HepG2 (cell line): ENCODE measurements around the gene P3H2. TPM values are rescaled to one million over a fixed set of nuclear protein-coding genes. Genes with fewer than 3 reads are reported as not detected.
A peak's percentile ranks its signal among the peaks of the same experiment; 100 is the strongest.

Experiments used
- ATAC-seq: fragments of 200-7000 bp; cut with Tn5 transposase; 3 replicates; pipeline ENCODE4 v1.9.1; 2020; ENCODE audit warnings: mild to moderate bottlenecking, moderate library complexity
- BruUV-seq: library from RNA; stranded (reverse); fragments of 400-500 nt; replicated peaks from 2 replicates; lab custom pipeline; 2021; lab: Mats Ljungman, UMichigan
- CTCF ChIA-PET: fragments of 300-600 bp; formaldehyde crosslinking; extraction: SDS; loops from one replicate; lab custom pipeline; 2021; ENCODE audit warnings: low total read pairs, inconsistent platforms, low intra/inter-chr PET ratio; lab: Yijun Ruan, JAX
- POLR2A ChIA-PET: fragments of 350-600 bp; sonication (Branson Sonifier 250); formaldehyde crosslinking; loops from one replicate; lab custom pipeline; 2020; ENCODE audit warnings: antibody characterized with exemption, inconsistent platforms; lab: Yijun Ruan, JAX
- DNase-seq: peaks from one replicate; pipeline ENCODE4 v3.0.0-alpha.2; 2015; ENCODE audit warnings: low spot score
- FAIRE-seq: peaks from 3 replicates; lab custom pipeline; 2011; peaks lifted over from hg19 to GRCh38; lab: Jason Lieb, UNC
- H2AFZ ChIP-seq: one replicate; pipeline ENCODE4 v1.6.1; 2011; ENCODE audit warnings: low read length, inconsistent platforms
- H3K27ac ChIP-seq: fragments of 300-600 bp; 3 replicates; pipeline ENCODE4 v1.8.0; 2011; ENCODE audit warnings: mixed run types, mild to moderate bottlenecking, mixed read lengths, low read length, inconsistent platforms; ENCODE audit not compliant: insufficient read depth; ENCODE audit errors: extremely low read length
- H3K27me3 ChIP-seq, 2 experiments: fragments of 200-600 bp in 1 of 2; 2 replicates in 1 of 2; 3 replicates in 1 of 2; pipeline versions ENCODE4 v1.6.0 to v1.8.0; 2011; ENCODE audit warnings: low read length in 2 of 2, mild to moderate bottlenecking in 2 of 2, moderate library complexity in 2 of 2, inconsistent platforms in 1 of 2; ENCODE audit not compliant: insufficient read depth in 2 of 2, control insufficient read depth in 1 of 2
- H3K36me3 ChIP-seq, 2 experiments: fragments of 200-600 bp in 1 of 2; replicated peaks in 1 of 2; 2 replicates in 1 of 2; 3 replicates in 1 of 2; pipeline versions ENCODE4 v1.5.1 to v1.8.0; 2011; ENCODE audit warnings: low read length in 2 of 2, inconsistent platforms in 1 of 2; ENCODE audit not compliant: insufficient read depth in 2 of 2, control insufficient read depth in 1 of 2
- H3K4me1 ChIP-seq: 2 replicates; pipeline ENCODE4 v1.5.1; 2012; ENCODE audit warnings: low read length, inconsistent platforms; ENCODE audit not compliant: insufficient read depth
- H3K4me2 ChIP-seq: 2 replicates; pipeline ENCODE4 v1.6.0; 2011; ENCODE audit warnings: low read depth, low read length, inconsistent platforms
- H3K4me3 ChIP-seq, 3 experiments: fragments of 200-600 bp in 1 of 3; sonication (generic), shearing (Covaris generic) in 1 of 3; replicated peaks in 1 of 3; 2 replicates each; pipeline ENCODE4 v1.5.1; 2011 to 2016; ENCODE audit warnings: low read length in 3 of 3, inconsistent platforms in 2 of 3, low read depth in 2 of 3, mild to moderate bottlenecking in 2 of 3, control low read depth in 1 of 3, mixed read lengths in 1 of 3; ENCODE audit not compliant: insufficient read depth in 1 of 3
- H3K79me2 ChIP-seq: one replicate; pipeline ENCODE4 v1.6.1; 2011; ENCODE audit warnings: low read length, inconsistent platforms; ENCODE audit not compliant: insufficient read depth
- H3K9ac ChIP-seq: 2 replicates; pipeline ENCODE4 v1.6.0; 2011; ENCODE audit warnings: mild to moderate bottlenecking, low read depth, low read length, inconsistent platforms; ENCODE audit not compliant: insufficient read depth
- H3K9me3 ChIP-seq: 2 replicates; pipeline ENCODE4 v1.5.1; 2012; ENCODE audit warnings: mild to moderate bottlenecking, low read length
- H4K20me1 ChIP-seq: 2 replicates; pipeline ENCODE4 v1.6.0; 2011; ENCODE audit warnings: inconsistent platforms, mild to moderate bottlenecking, low read length, moderate library complexity; ENCODE audit not compliant: insufficient read depth
- EED ChIP-seq: sonication (generic); formaldehyde crosslinking; IDR thresholded peaks from 2 replicates; pipeline ENCODE4 v1.5.0; 2020; ENCODE audit warnings: mild to moderate bottlenecking, missing genetic modification reagents
- MAFK ChIP-seq, 2 experiments: IDR thresholded peaks in 1 of 2; conservative IDR thresholded peaks in 1 of 2; 2 replicates each; pipeline ENCODE4 v1.6.1; 2011; ENCODE audit warnings: improper control_type of control experiment in 2 of 2, low read length in 2 of 2
- NFE2L2 ChIP-seq: fragments of 150-350 bp; IDR thresholded peaks from 2 replicates; pipeline ENCODE4 v1.6.1; 2014; ENCODE audit warnings: low read length
- ZBTB7A ChIP-seq: sonication (generic); formaldehyde crosslinking; IDR thresholded peaks from 2 replicates; pipeline ENCODE4 v1.8.0; 2022; ENCODE audit warnings: mild to moderate bottlenecking, missing genetic modification reagents
- ZFP90 ChIP-seq: sonication (generic); formaldehyde crosslinking; IDR thresholded peaks from 2 replicates; pipeline ENCODE4 v1.8.0; 2022; ENCODE audit warnings: missing genetic modification reagents, mild to moderate bottlenecking, inconsistent platforms, borderline replicate concordance
- WGBS: methylation state at CpG from one replicate; pipeline ENCODE4 v1.1.6; 2017; ENCODE audit warnings: low lambda C conversion rate; 5-methylcytosine and 5-hydroxymethylcytosine counted together
- in situ Hi-C: cut with HindIII; loops from 2 replicates; pipeline ENCODE4 v1.10.0; 2017; ENCODE audit warnings: low pct_unique_long_range_greater_than_20kb; ENCODE audit not compliant: extremely low pct_ligation_motif_present
- intact Hi-C: fragments of 100-400 bp; cut with micrococcal nuclease; formaldehyde crosslinking; loops from one replicate; pipeline ENCODE4 v1.10.0; 2022; ENCODE audit not compliant: unreplicated experiment
- polyA plus RNA-seq, 8 experiments: library from polyadenylated mRNA; depleted of rRNA in 3 of 8; stranded (reverse) in 7 of 8; unstranded in 1 of 8; fragments of >200 nt; fragmentation: Illumina TruSeq in 4 of 8; extraction: Trizol in 4 of 8; gene quantifications; 2 replicates each; pipeline versions ENCODE4 v1.2.1 to v1.2.3, GENCODE V29; 2011 to 2016; ENCODE audit warnings: low read depth in 4 of 8, missing spikeins in 1 of 8, mixed read lengths in 1 of 8; ENCODE audit not compliant: insufficient read depth in 1 of 8
- total RNA-seq, 5 experiments: library from RNA; depleted of rRNA; stranded (reverse); fragments of >200 nt; fragmentation: Illumina TruSeq; extraction: Trizol; gene quantifications; 2 replicates each; pipeline ENCODE4 v1.2.3, GENCODE V29; 2016; ENCODE audit warnings: low read depth in 1 of 5
- TF ChIP-seq, protein P1 (sequence below): sonication (generic); formaldehyde crosslinking; conservative IDR thresholded peaks from 2 replicates; pipeline ENCODE4 v1.4.0; 2020; ENCODE audit warnings: missing genetic modification reagents
- TF ChIP-seq, protein P2 (sequence below): sonication (generic); formaldehyde crosslinking; IDR thresholded peaks from 2 replicates; pipeline ENCODE4 v1.4.0; 2020; ENCODE audit warnings: low read depth, mild to moderate bottlenecking, missing genetic modification reagents

Gene P3H2
- total and polyA plus RNA-seq, 2 of the 13 experiments (the other 11 are each of a cell fraction or from before 2014, with no cell fraction given), result not detected

DNA sequence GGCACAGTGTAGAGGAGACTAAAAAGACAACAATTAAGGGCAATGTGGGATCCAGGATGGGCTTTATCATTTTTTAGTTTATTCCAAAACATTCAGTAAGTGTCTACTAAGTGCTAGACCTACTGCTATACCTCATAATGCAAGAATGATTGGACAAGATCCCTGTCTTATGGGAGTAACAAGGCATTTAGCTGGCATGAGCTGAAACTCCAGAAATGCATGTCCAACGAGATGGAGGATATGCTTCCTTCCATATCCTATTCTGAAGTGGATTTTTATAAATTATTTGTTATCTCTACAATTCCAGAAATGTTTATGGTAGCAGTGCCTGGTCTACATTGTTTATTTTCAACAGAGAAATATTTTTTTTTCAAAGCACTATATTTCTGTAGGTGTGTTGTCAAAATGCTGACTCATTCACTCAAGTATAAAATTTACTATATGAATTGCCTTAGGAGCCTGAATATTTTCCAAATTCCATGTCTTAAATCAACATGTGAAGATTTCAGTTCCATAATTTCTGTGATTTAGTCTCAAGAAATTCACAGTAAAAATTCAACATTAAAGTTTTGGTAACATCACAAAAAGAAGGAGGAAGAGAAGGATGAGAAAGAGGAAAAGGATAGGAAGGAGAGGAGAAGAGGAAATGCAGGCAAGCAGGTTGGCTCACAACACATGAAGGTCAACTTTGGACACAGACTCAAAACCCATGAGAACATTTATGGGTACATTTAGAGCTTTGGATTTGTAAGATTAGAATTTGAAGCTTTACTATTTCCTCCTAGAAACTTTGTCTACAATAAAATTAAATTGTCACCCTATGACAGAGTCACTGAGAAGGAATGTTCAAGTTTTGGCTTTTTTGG lies 88.6 kb downstream of the P3H2 start:
- intact Hi-C loops, result loop anchor here (10.0 kb wide), 1 partner anchor 67 kb away; no protein-coding TSS in a partner anchor
- TF ChIP-seq, protein P1, sequence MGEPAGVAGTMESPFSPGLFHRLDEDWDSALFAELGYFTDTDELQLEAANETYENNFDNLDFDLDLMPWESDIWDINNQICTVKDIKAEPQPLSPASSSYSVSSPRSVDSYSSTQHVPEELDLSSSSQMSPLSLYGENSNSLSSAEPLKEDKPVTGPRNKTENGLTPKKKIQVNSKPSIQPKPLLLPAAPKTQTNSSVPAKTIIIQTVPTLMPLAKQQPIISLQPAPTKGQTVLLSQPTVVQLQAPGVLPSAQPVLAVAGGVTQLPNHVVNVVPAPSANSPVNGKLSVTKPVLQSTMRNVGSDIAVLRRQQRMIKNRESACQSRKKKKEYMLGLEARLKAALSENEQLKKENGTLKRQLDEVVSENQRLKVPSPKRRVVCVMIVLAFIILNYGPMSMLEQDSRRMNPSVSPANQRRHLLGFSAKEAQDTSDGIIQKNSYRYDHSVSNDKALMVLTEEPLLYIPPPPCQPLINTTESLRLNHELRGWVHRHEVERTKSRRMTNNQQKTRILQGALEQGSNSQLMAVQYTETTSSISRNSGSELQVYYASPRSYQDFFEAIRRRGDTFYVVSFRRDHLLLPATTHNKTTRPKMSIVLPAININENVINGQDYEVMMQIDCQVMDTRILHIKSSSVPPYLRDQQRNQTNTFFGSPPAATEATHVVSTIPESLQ (CRISPR knock-in tag), result no peak
- TF ChIP-seq ZBTB7A, result no peak
- no peak for TF ChIP-seq EED (CRISPR knock-in tag)
- peak in 1 of 2 experiments; percentile 17; a peak in 1 of 4 replicates for TF ChIP-seq MAFK (conservative IDR thresholded peaks at IDR 0.05 in 1 of 2, IDR thresholded peaks at IDR 0.05 in 1 of 2; ENCODE audit: low read length in 2 of 2)
- TF ChIP-seq, protein P2, sequence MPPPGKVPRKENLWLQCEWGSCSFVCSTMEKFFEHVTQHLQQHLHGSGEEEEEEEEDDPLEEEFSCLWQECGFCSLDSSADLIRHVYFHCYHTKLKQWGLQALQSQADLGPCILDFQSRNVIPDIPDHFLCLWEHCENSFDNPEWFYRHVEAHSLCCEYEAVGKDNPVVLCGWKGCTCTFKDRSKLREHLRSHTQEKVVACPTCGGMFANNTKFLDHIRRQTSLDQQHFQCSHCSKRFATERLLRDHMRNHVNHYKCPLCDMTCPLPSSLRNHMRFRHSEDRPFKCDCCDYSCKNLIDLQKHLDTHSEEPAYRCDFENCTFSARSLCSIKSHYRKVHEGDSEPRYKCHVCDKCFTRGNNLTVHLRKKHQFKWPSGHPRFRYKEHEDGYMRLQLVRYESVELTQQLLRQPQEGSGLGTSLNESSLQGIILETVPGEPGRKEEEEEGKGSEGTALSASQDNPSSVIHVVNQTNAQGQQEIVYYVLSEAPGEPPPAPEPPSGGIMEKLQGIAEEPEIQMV (CRISPR knock-in tag), result no peak
- TF ChIP-seq ZFP90 (CRISPR knock-in tag), result no peak
- TF ChIP-seq NFE2L2, result peak; percentile 69
- FAIRE-seq, result no peak

More for the DNA sequence above, 88.6 kb downstream of the P3H2 start:
- WGBS, result 0% methylated on average over 1 of the region's 1 CpG
- Histone ChIP-seq H3K4me3 (no peak overlapping the region), H4K20me1 (no peaks in the 10 kb centered on the region), H3K36me3 (no peaks in the 10 kb centered on the region), H3K9me3 (no peaks in the 10 kb centered on the region), H3K27me3 (no peaks in the 10 kb centered on the region), H3K4me2 (no peak overlapping the region), H3K4me1 (no peaks in the 10 kb centered on the region), H3K79me2 (no peaks in the 10 kb centered on the region), H2AFZ (no peak overlapping the region), H3K9ac (no peak overlapping the region), H3K27ac (no peak overlapping the region)
- DNase-seq (no peak), ATAC-seq (no peak)
- no TSS peak for BruUV-seq
- in situ Hi-C loops, result no loop called here
- ChIA-PET POLR2A (no interaction called here), CTCF (interaction anchor here (1.5 kb wide), 1 partner anchor 65 kb away, joined by 3 read pairs; no protein-coding TSS in a partner anchor)
